Medulla oblongata (tissue), 1 donor: ENCODE results near the gene THBD.

Experiments
- DNase-seq: peaks from one replicate; pipeline ENCODE4 v3.0.0-alpha.2; 2015; ENCODE audit errors: extremely low spot score

THBD gene

GRCh38 chr20:23011008-23011721 lies 38.3 kb downstream of the THBD start:
- DNase-seq = no peak

- DNase-seq = no peak
These were observed 39.4 kb downstream of the THBD start for GRCh38 chr20:23010096-23010495.

- no peak for DNase-seq
These were observed 39.8 kb downstream of the THBD start for GRCh38 chr20:23009636-23010035.

- DNase-seq = no peak
These were observed 40.8 kb downstream of the THBD start for GRCh38 chr20:23008667-23009066.

- no peak for DNase-seq
These were observed 41.4 kb downstream of the THBD start for GRCh38 chr20:23007886-23008655.

GRCh38 chr20:23007462-23007861 lies 42.0 kb downstream of the THBD start:
- DNase-seq = no peak

- no peak for DNase-seq
These were observed 43.7 kb downstream of the THBD start for GRCh38 chr20:23005776-23006175.

- DNase-seq = no peak
These were observed 45.5 kb downstream of the THBD start for GRCh38 chr20:23003881-23004460.

- DNase-seq = no peak
These were observed 46.3 kb downstream of the THBD start for GRCh38 chr20:23003077-23003635.

- DNase-seq = no peak
These were observed 47.2 kb downstream of the THBD start for GRCh38 chr20:23002276-23002675.

- DNase-seq = no peak
These were observed 49.1 kb downstream of the THBD start for GRCh38 chr20:23000232-23000947.

- no peak for DNase-seq
These were observed 49.7 kb downstream of the THBD start for GRCh38 chr20:22999756-23000155.

GRCh38 chr20:22998476-22998875 lies 51.0 kb downstream of the THBD start:
- DNase-seq = no peak

GRCh38 chr20:22995923-22996322 lies 53.5 kb downstream of the THBD start:
- no peak for DNase-seq
